HEK293 (cell line): Measurements from ENCODE around the gene SULT1C4.

Experiments used
- CTCF ChIA-PET: fragments of 350-600 bp; formaldehyde crosslinking; extraction: SDS; loops from one replicate; lab custom pipeline; 2021; ENCODE audit warnings: antibody characterized with exemption; lab: Yijun Ruan, JAX
- POLR2A ChIA-PET: fragments of 300-600 bp; formaldehyde crosslinking; extraction: SDS; loops from one replicate; lab custom pipeline; 2020; ENCODE audit warnings: antibody characterized with exemption, inconsistent platforms; lab: Yijun Ruan, JAX
- H3K27ac ChIP-seq: fragments of 200-500 bp; sonication (Bioruptor generic); 2 replicates; pipeline ENCODE4 v1.5.1; 2014; ENCODE audit warnings: low read depth, low read length, control low read depth, inconsistent platforms; ENCODE audit errors: extremely low read depth
- H3K36me3 ChIP-seq, 2 experiments: fragments of 200-500 bp in 1 of 2; sonication (Bioruptor generic) in 1 of 2; 1 replicate in 1 of 2; 2 replicates in 1 of 2; pipeline ENCODE4 v1.5.1; 2014 to 2017; ENCODE audit warnings: inconsistent platforms in 2 of 2, low read length in 2 of 2; ENCODE audit not compliant: control insufficient read depth in 2 of 2, insufficient read depth in 1 of 2
- H3K4me1 ChIP-seq: fragments of 200-500 bp; sonication (Bioruptor generic); 2 replicates; pipeline ENCODE4 v1.5.1; 2014; ENCODE audit warnings: mild to moderate bottlenecking, low read length, inconsistent platforms; ENCODE audit not compliant: control insufficient read depth, insufficient read depth
- H3K4me3 ChIP-seq: 2 replicates; pipeline ENCODE4 v1.5.1; 2011; ENCODE audit warnings: low read depth, mild to moderate bottlenecking, control low read depth, low read length, moderate library complexity
- H3K9me3 ChIP-seq: fragments of 200-500 bp; sonication (Bioruptor generic); 2 replicates; pipeline ENCODE4 v1.5.1; 2014; ENCODE audit warnings: low read depth, low read length, inconsistent platforms; ENCODE audit not compliant: control insufficient read depth, insufficient read depth
- KLF1 ChIP-seq: fragments of 450-650 bp; formaldehyde crosslinking; IDR thresholded peaks from 2 replicates; pipeline ENCODE4 v1.5.1; 2016; ENCODE audit warnings: missing biosample characterization, missing genetic modification characterization
- PRDM1 ChIP-seq: fragments of 450-650 bp; formaldehyde crosslinking; IDR thresholded peaks from 2 replicates; pipeline ENCODE4; 2016; ENCODE audit warnings: missing biosample characterization, missing genetic modification characterization
- ZBTB17 ChIP-seq: fragments of 450-650 bp; formaldehyde crosslinking; IDR thresholded peaks from 2 replicates; pipeline ENCODE4 v1.5.1; 2016; ENCODE audit warnings: missing biosample characterization, missing genetic modification characterization
- ZEB2 ChIP-seq: fragments of 450-650 bp; formaldehyde crosslinking; IDR thresholded peaks from 2 replicates; pipeline ENCODE4 v1.5.1; 2016; ENCODE audit warnings: missing biosample characterization, missing genetic modification characterization
- ZNF112 ChIP-seq: fragments of 450-650 bp; formaldehyde crosslinking; IDR thresholded peaks from 2 replicates; pipeline ENCODE4 v1.5.0; 2017; ENCODE audit warnings: missing biosample characterization, missing genetic modification characterization
- ZNF114 ChIP-seq: fragments of 450-650 bp; formaldehyde crosslinking; IDR thresholded peaks from 2 replicates; pipeline ENCODE4 v1.5.0; 2017; ENCODE audit warnings: missing biosample characterization, missing genetic modification characterization
- ZNF146 ChIP-seq: fragments of 450-650 bp; formaldehyde crosslinking; IDR thresholded peaks from 2 replicates; pipeline ENCODE4 v1.5.1; 2016; ENCODE audit warnings: missing biosample characterization, missing genetic modification characterization
- ZNF155 ChIP-seq: fragments of 450-650 bp; formaldehyde crosslinking; IDR thresholded peaks from 2 replicates; pipeline ENCODE4 v1.5.1; 2016; ENCODE audit warnings: missing biosample characterization, missing genetic modification characterization
- ZNF223 ChIP-seq: fragments of 450-650 bp; formaldehyde crosslinking; IDR thresholded peaks from 2 replicates; pipeline ENCODE4 v1.5.1; 2016; ENCODE audit warnings: missing biosample characterization, missing genetic modification characterization
- ZNF239 ChIP-seq: fragments of 450-650 bp; formaldehyde crosslinking; IDR thresholded peaks from 2 replicates; pipeline ENCODE4 v1.5.1; 2016; ENCODE audit warnings: missing biosample characterization, missing genetic modification characterization
- ZNF248 ChIP-seq: fragments of 450-650 bp; formaldehyde crosslinking; IDR thresholded peaks from 2 replicates; pipeline ENCODE4 v1.5.1; 2017; ENCODE audit warnings: missing biosample characterization, missing genetic modification characterization
- ZNF274 ChIP-seq, 2 experiments: fragments of 200-500 bp in 1 of 2; fragments of 450-650 bp in 1 of 2; sonication (Bioruptor generic) in 1 of 2; formaldehyde crosslinking in 1 of 2; IDR thresholded peaks; 2 replicates each; pipeline versions ENCODE4 v1.5.1 to v1.6.1; 2014 to 2016; ENCODE audit warnings: borderline replicate concordance in 1 of 2, inconsistent platforms in 1 of 2, low read length in 1 of 2, missing biosample characterization in 1 of 2, missing genetic modification characterization in 1 of 2
- ZNF292 ChIP-seq: fragments of 450-650 bp; formaldehyde crosslinking; IDR thresholded peaks from 2 replicates; pipeline ENCODE4 v1.5.1; 2016; ENCODE audit warnings: low read depth, missing biosample characterization, missing genetic modification characterization, borderline replicate concordance
- ZNF37A ChIP-seq: fragments of 450-650 bp; IDR thresholded peaks from 2 replicates; pipeline ENCODE4 v1.5.1; 2018; ENCODE audit warnings: missing biosample characterization, missing genetic modification characterization
- ZNF426 ChIP-seq: fragments of 450-650 bp; formaldehyde crosslinking; IDR thresholded peaks from 2 replicates; pipeline ENCODE4 v1.5.1; 2017; ENCODE audit warnings: missing biosample characterization, missing genetic modification characterization, mild to moderate bottlenecking, inconsistent platforms, moderate library complexity
- ZNF488 ChIP-seq: fragments of 450-650 bp; formaldehyde crosslinking; IDR thresholded peaks from 2 replicates; pipeline ENCODE4 v1.5.1; 2016; ENCODE audit warnings: missing biosample characterization, missing genetic modification characterization
- ZNF596 ChIP-seq: fragments of 450-650 bp; IDR thresholded peaks from 2 replicates; pipeline ENCODE4 v1.5.0; 2018; ENCODE audit warnings: missing biosample characterization, mild to moderate bottlenecking, missing genetic modification characterization, moderate library complexity
- ZNF600 ChIP-seq: fragments of 450-650 bp; formaldehyde crosslinking; IDR thresholded peaks from 2 replicates; pipeline ENCODE4 v1.5.1; 2016; ENCODE audit warnings: missing biosample characterization, missing genetic modification characterization
- ZNF621 ChIP-seq: fragments of 450-650 bp; formaldehyde crosslinking; IDR thresholded peaks from 2 replicates; pipeline ENCODE4 v1.5.1; 2017; ENCODE audit warnings: missing biosample characterization, missing genetic modification characterization
- ZNF664 ChIP-seq: fragments of 450-650 bp; formaldehyde crosslinking; IDR thresholded peaks from 2 replicates; pipeline ENCODE4 v1.5.1; 2016; ENCODE audit warnings: missing biosample characterization, missing genetic modification characterization
- ZNF704 ChIP-seq: fragments of 450-650 bp; formaldehyde crosslinking; IDR thresholded peaks from 2 replicates; pipeline ENCODE4 v1.5.1; 2016; ENCODE audit warnings: missing biosample characterization, missing genetic modification characterization
- ZNF747 ChIP-seq: fragments of 450-650 bp; formaldehyde crosslinking; IDR thresholded peaks from 2 replicates; pipeline ENCODE4 v1.5.1; 2016; ENCODE audit warnings: missing biosample characterization, missing genetic modification characterization
- ZNF843 ChIP-seq: fragments of 450-650 bp; formaldehyde crosslinking; IDR thresholded peaks from 2 replicates; pipeline ENCODE4 v1.5.1; 2016; ENCODE audit warnings: missing biosample characterization, missing genetic modification characterization
- TF ChIP-seq, protein P1 (sequence below): fragments of 450-650 bp; formaldehyde crosslinking; IDR thresholded peaks from 2 replicates; pipeline ENCODE4 v1.5.1; 2016; ENCODE audit warnings: missing biosample characterization, missing genetic modification characterization

SULT1C4 gene

GRCh38 chr2:108369153-108369552, 8.6 kb upstream of the SULT1C4 start:
- no peak overlapping the region for H3K27ac ChIP-seq
- TF ChIP-seq ZNF248 (tag by site-specific recombination) (no peak), ZNF112 (tag by site-specific recombination) (no peak), ZNF664 (tag by site-specific recombination) (no peak), ZNF747 (tag by site-specific recombination) (no peak), ZNF292 (tag by site-specific recombination) (no peak), ZNF223 (no peak), ZNF274 (IDR thresholded peaks at IDR 0.05; ENCODE audit: low read length) (no peak), ZNF274 (tag by site-specific recombination; IDR thresholded peaks at IDR 0.05; ENCODE audit: borderline replicate concordance) (no peak), ZNF600 (tag by site-specific recombination) (no peak), ZNF488 (tag by site-specific recombination) (no peak), ZNF37A (tag by site-specific recombination) (no peak), KLF1 (tag by site-specific recombination) (no peak), ZNF239 (tag by site-specific recombination) (no peak), ZNF155 (no peak), ZEB2 (no peak), ZNF621 (tag by site-specific recombination) (no peak)
- TF ChIP-seq, protein P1, sequence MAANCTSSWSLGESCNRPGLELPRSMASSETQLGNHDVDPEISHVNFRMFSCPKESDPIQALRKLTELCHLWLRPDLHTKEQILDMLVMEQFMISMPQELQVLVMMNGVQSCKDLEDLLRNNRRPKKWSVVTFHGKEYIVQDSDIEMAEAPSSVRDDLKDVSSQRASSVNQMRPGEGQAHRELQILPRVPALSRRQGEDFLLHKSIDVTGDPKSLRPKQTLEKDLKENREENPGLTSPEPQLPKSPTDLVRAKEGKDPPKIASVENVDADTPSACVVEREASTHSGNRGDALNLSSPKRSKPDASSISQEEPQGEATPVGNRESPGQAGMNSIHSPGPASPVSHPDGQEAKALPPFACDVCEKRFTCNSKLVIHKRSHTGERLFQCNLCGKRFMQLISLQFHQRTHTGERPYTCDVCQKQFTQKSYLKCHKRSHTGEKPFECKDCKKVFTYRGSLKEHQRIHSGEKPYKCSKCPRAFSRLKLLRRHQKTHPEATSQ (tag by site-specific recombination), result no peak
- H3K36me3 ChIP-seq, result no peaks in the 10 kb centered on the region
- H3K4me1 ChIP-seq, result no peaks in the 10 kb centered on the region
- CTCF ChIA-PET, result interaction anchor here (0.5 to 1.1 kb wide), 3 partner anchors 9 to 546 kb away, joined by 3 read pairs; no protein-coding TSS in a partner anchor
- POLR2A ChIA-PET, result no interaction called here
- H3K9me3 ChIP-seq, result no peaks in the 10 kb centered on the region
- no peak overlapping the region for H3K4me3 ChIP-seq

DNA sequence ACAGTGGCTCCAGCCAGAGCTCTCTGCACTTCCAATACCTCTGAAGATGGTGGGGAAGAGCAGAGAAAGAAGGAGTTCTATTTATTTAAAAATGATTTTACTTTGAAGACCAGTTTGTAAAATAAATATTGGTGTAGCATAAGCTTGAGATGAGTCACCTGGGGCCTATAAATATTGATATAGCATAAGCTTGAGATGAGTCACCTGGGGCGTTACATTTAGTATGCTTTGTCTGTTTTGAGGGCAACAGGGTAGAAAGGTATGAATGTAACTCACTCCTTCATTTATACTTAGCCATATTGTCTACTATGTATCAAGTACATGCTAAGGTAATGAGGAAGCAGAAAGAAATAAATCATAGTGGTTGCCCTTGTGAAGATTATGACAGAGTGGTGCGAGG, 7.7 kb upstream of the SULT1C4 start:
- Histone ChIP-seq H3K4me1 (no peaks in the 10 kb centered on the region), H3K9me3 (no peaks in the 10 kb centered on the region), H3K4me3 (no peak overlapping the region), H3K36me3 (no peaks in the 10 kb centered on the region), H3K27ac (no peak overlapping the region)
- ChIA-PET POLR2A (interaction anchor here (0.5 kb wide), 1 partner anchor 13 kb away, joined by 4 read pairs; no protein-coding TSS in a partner anchor), CTCF (interaction anchor here (0.6 to 1.1 kb wide), 2 partner anchors 11 to 15 kb away, joined by 3 to 5 read pairs; no protein-coding TSS in a partner anchor)
- no peak for TF ChIP-seq ZNF426
- TF ChIP-seq ZNF114, result no peak
- no peak for TF ChIP-seq ZNF843 (tag by site-specific recombination)
- TF ChIP-seq PRDM1 (tag by site-specific recombination), result no peak
- no peak for TF ChIP-seq ZNF146 (tag by site-specific recombination)
- TF ChIP-seq ZBTB17, result no peak
- TF ChIP-seq ZNF596 (tag by site-specific recombination), result no peak
- TF ChIP-seq ZNF704 (tag by site-specific recombination), result no peak
- TF ChIP-seq, all 188 proteins: peak for 0
